IPS DF 19.7 (cell line): ENCODE results near the gene IL4R.
A peak's percentile ranks its signal among the peaks of the same experiment; 100 is the strongest.
"Not testable (repeated sequence)": the region's sequence is repeated elsewhere in the genome, so short reads cannot be mapped to it uniquely, and the experiment has no call there.

Experiments
- DNase-seq: peaks from one replicate; pipeline ENCODE4 v3.0.0-alpha.2; 2013; ENCODE audit warnings: low read depth, low spot score

The IL4R gene

DNA sequence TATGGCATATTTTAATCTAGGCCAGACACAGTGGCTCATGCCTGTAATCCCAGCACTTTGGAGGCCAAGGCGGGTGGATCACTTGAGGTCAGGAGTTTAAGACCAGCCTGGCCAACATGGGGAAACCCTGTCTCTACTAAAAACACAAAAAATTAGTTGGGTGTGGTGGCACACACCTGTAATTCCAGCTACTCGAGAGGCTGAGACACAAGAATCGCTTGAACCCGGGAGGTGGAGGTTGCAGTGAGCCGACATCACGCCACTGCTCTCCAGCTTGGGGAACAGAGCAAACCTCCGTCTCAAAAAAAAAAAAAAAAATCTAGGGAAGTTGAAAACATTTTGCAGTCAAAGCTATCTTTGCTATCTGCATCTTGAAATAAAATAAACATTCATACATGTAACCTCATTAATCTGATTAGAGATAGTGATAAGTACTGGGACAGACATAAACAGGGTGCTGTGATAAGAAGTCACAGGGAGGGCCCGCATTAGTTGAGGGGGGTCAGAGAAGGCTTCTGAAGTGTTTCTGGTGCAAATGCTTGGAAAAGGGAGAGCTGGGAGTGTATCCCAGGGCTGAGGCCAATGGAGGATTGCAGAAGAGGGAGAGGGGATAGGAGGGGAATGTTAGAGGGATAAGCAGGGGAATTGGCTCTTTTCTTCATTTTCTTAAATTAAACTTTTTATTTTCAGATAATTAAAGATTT, 15.8 kb downstream of the IL4R start:
- DNase-seq = not testable (repeated sequence)

DNA sequence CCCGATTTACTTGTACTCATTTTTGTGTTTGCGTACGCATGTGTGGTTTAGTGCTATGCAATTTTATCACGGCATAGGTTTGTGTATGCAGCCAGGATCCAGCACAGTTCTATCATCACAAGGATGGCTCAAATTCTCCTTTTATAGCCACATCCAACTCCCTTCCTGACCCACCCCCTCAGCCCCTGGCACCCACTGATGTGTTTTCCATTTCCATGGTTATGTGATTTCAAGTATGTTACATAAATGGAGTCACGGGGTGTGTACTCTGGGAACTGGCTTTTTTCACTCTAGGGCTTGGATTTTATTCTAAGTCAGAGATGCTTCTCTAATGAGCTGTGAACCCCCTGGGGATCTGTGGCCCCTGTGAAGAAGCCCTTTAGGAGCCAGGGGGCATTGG, 16.8 kb downstream of the IL4R start:
- no peak for DNase-seq

DNA sequence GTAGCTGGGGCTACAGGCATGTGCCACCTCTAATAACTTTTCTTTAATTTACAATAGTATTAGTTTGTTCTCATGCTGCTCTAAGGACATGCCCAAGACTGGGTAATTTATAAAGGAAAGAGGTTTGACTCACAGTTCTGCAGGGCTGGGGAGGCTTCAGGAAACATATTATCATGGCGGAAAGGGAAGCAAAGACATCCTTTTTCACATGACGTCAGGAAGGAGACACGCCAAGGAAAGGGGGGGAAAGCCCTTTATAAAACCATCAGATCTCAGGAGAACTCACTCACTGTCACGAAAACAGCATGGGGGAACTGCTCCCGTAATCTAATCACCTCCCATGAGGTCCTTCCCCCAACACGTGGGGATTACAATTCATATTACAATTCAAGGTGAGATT, 18.3 kb downstream of the IL4R start:
- no peak for DNase-seq

DNA sequence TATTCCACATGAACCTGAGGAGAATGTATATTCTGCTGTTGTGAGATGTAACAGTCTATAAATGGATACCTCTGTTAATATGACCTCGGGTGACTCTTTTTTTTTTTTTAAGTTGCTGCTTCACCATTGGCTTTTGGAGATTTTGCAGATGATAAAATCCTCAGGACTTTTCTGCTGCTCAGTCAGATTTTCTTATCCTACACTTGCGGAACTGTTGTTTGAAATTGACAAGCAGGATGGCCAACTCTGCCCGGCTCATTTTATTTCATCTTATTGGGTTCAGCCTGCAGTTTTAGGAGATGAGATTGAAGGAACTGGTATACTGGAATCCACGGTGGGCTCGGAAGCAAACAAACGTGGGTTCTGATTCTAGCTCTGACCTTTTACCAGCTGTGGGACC, 19.3 kb downstream of the IL4R start:
- DNase-seq = no peak

DNA sequence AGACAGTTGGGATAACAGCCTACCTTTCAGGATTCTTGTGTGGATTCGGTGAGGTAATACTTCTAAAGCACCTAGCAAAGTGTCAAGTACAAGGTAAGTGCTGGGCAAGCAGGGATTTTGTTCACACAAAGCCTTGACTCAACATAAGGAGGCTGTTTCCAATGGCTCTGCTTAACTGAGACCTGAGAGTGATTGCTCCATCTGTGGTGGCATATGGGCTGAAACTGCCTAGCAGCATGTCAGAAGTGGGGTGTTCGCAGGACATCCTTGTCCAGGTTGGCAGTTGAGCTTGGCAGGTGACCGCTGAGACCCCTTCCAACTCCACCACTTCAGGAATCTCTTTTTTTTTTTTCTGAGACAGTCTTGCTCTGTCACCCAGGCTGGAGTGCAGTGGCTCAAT, 19.8 kb downstream of the IL4R start:
- DNase-seq = no peak

DNA sequence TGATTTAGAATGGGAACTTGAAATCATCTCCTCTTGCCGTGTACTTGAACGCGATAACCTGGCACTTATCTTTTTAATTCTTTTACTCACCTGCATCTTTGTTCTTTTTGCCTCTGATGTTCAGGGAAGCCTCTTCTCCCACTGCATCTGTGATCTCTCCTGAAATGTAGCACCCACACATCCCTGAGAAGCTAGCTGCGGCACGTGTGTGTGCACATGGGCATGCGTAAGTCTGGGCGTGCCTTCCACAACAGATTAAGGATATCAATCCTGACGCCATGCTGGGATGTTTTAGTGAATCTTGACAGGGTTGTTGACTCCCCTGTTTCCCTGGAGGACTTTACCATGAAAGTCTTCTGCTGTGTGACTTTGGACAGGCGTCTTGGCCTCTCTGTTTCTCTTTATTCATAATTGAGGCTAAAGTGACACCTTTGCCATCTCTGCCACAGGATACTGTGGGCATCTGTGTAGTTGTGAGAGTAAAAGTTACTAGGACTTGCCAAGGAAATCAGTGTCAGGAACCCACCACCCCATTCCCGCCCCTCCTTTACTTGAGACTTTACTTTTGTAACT, 20.5 kb downstream of the IL4R start:
- DNase-seq = no peak

DNA sequence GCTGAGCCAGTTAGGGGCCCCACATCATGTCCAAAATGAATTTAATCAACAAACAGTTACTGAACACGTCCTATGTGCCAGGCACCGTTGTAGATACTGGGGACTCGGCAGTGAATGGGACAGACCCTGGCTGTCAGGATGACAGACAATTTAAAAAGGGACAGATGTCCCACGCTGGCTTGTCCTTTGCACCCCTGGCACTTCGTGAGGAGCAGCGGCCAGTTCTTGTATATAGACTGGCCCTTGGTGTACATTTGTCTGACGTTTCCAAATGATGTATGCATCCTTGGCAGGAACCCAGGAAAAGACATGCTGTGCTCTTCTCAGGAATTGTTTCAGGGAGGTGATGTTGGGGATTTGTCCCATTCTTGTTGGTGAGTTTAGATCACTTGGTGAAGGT, 21.1 kb downstream of the IL4R start:
- DNase-seq = no peak

DNA sequence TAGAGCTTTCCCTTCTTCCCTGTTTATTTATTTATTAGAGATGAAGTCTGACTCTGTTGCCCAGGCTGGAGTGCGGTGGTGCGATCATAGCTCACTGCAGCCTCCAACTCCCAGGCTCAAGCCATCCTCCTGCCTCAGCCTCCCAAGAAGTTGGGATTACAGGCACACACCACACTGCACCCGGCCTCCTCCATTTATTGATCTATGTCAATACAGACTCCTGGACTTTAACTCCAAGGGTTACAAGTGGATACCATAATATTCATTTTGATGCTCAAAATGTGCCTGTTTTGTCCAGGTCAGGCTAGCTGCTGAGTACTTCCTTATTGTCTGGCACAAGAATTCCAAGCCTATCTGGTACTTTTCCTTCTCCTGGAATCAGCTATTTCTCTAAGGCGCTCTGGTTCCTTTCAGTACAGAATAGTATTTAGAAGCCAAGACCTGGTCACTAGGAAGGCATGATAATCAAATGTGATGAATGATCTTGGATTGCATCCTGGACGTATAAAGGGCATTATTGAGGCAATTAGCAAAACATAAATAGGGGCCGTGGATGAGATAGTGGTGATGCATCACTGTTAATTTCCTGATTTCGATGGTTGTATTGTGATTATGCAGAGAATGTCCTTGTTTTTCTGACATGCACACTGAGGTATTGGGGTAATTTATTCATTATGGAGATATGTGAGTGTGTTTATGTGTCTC, 21.7 kb downstream of the IL4R start:
- DNase-seq = no peak

DNA sequence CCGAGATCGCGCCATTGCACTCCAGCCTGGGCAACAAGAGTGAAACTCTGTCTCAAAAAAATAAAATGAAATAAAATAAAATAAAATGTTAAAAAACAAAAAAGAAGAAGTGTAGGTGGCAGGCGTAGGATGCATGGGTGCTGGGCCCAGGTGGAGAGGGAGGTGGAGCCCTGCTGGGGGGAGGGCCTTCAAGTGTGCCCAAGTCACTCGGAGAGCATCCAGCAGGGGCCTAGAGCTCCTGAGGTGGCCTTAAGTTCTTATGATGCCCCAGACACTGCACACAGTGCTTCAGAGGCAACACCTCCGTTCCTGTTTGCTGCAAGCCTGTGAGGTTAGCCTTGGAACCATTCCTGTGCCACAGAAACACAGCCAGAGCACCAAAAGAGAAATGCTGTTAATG, 23.2 kb downstream of the IL4R start:
- DNase-seq = no peak

DNA sequence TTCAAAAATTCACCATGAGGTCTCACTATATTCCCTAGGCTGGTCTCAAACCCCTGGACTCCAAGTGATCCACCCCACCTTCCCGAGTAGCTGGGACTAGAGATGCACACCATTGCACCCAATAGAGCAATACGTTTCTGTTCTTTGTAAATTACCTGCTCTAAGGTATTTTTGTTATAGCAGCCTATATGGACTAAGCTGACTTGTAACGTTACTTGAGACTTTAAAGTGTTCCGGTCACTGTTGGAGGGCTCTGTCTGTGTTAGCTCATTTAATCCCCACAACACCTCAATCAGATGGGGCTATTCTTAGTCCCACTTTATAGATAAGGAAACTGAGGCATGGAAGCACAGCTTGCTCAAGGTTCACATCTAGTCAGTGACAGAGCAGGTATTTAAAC, 25.4 kb downstream of the IL4R start:
- DNase-seq = no peak

DNA sequence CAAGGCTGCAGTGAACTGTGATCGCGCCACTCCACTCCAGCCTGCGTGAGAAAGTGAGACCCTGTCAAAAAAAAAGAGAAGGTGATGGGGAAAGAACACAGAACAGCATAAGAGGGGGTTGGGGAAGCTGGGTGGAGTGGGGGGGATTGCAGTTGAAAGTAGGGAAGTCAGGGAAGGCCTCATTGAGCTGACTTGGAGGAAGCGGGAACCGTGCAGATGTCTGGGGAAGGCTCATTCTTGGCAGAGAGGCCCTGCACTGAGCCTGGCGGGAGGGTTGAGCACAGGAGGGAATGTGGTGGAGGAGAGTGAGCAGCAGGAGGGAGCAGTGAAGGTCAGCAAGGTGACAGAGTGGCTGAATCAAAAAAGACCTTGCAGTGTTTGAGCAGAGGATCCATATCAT, 26.9 kb downstream of the IL4R start:
- no peak for DNase-seq

DNA sequence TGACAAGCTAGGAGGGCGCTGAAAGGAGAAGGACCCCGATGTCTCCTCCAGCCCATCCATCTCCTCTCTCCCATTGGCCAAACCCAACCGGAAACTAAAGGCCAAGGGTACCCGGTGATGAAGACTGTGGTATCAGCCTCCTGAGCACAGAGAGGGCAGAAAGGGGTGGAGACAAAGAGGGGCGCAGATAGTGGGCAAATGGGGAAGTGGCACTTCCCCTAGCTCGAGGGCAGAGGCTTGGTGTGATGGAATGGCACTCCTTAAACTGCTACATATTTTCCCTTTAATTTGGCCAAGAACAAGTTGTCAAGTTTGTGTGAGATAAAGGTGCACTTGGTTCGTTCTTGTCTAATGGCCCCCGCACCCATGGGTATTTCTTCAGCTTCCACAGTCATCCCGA, 27.8 kb downstream of the IL4R start:
- DNase-seq = no peak

DNA sequence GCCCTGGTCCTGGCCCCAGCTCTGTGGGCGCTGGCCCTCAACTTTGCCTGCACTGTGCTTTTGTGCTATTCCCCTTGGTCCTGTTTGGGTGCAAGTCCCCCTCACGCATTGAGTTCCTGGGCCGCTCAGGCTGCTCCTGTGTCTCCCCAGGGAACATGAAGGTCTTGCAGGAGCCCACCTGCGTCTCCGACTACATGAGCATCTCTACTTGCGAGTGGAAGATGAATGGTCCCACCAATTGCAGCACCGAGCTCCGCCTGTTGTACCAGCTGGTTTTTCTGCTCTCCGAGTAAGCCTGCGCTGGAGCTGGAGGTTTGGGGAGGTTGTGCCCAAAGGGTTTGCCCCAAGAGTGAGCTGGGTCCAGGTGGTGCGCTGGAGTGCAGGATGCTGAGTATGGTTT, 28.2 kb downstream of the IL4R start:
- no peak for DNase-seq

DNA sequence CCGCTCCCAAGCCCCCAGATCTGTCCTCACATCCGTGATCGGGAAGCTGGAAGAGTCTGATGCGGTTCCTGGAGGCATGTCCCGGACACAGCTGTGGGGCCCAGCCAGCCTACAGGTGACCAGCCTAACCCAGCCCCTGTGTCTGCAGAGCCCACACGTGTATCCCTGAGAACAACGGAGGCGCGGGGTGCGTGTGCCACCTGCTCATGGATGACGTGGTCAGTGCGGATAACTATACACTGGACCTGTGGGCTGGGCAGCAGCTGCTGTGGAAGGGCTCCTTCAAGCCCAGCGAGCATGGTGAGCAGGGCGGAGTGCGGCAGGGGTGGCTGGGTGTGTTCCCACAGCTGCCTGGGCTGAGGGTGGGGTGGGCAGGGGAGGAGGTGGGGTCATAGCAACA, 30.9 kb downstream of the IL4R start:
- DNase-seq = no peak

DNA sequence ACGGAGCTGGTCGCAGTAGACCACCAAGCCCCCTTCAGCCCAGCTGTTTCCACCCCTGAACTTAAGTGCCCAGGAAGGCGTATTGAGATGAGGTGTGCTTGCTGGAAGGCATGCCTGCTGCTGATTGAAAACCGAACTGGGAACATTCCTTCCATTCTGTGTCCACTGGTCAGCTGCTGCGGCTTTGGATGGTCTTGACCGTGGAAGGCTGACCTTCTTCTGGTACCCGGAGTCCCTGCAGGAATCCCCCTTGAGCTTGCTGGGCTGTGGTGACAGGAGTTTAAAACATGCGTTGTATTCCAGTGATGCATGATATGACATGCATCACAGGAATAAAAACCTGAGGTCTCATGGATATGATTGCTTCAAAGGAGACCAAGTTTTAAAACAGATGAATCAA, 31.4 kb downstream of the IL4R start:
- DNase-seq = no peak

DNA sequence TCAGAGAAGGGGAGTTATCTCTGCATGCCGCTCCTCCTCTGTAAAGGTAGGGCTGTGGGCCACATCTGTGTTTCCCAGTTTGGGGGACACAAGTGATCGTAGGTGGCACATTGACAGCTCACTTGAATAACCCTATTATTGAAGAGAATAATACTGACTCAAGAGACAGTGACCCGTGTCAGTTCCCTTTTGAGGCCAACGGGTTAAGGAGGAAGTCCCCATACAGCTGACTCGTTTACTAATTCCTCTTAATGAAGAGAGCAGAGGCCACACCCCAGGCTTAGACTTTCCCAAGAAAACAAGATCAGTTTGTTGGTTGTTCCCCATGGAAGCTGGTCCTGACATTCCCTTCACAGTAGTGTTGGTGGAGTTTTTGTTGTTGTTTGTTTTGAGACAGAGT, 33.0 kb downstream of the IL4R start:
- no peak for DNase-seq

DNA sequence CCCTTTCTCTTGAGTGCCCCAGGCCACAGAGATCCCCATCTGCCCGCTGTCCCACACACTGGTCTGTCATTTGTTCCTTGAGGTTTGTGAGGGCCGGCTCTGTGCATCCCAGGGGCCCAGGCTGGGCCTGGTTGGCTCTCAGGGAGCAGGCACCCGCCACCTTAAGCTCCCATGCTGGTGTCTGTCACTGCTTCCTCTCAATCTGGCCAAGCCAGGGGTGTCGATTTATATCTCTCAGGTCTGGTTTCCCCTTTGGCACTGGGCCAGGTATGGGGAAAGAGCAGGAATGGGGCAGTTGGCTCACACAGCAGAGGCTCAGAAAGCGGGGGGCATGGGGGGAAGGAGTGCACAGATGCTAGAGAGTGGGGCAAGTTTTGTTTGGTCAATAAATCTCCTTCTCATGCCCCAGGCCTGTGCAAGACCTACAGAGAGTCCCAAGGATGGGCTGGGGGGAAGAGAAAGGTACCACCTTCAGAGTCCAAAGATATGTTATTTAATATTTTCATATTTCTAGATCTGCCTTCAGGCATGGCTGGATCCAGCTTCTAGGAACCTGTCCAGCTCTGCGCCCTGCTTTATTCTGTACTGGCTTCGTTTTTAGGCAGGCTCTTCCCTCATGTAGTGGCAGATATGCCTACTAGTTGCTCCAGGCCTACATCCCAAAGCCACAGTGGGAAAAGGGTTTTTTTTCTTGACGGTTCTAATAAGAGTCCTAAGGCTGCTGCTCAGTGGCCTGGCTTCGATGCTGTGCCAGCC, 34.3 kb downstream of the IL4R start:
- DNase-seq = no peak

DNA sequence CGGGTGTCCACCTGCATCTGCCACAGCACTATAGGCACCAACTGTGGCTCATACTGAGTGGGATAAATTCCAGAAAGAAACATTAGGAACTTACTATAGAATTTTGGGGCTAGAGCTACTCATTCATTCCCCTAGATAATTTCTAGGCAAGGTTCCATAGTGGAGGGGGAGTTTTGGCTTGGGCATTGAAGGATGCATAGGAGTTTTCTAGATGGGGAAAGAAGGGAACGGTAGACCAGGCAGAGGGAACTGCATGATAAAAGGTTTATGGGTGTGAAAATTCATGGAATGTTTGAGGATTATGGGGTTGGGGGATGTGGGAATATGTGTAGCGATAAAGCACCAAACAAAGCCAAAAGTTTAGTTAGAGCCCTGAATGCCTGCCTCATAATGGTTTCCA, 35.5 kb downstream of the IL4R start:
- DNase-seq = no peak

DNA sequence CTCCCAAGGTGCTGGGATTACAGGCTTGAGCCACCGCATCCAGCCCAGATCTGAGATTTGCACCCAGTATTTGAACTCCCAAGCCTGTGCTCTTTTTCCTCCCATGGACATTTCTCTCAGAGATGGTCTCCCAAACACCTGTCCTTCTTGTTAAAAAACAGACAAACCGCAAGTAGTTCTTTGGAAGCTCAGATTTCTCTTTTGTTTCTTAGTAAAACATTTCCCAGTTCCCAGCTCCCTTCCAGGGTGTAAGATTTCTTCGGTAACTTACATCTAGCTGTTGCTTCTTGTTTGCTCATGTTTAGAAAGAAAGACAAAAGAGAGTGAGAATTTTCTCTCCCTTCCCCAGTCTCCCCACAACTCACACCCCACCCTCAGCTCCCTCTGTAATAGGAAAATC, 36.2 kb downstream of the IL4R start:
- no peak for DNase-seq

DNA sequence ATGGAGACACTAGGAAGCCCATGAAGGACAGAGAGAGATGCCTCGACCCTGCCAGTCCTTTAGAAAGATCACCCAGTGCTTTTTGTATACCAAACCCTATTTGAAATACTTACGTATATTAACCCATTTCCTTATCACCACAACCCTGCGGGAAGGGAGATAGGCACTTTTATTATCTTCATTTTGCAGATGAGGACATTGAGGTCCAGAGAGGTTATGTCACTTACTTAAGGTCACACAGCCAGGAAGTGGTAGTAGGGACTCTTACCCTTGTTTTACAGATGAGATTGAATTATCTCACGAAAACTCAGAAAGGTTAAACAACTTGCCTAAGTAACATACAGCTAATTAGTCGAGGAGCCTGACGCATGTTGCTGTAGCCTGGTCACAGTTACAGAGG, 38.2 kb downstream of the IL4R start:
- no peak for DNase-seq

DNA sequence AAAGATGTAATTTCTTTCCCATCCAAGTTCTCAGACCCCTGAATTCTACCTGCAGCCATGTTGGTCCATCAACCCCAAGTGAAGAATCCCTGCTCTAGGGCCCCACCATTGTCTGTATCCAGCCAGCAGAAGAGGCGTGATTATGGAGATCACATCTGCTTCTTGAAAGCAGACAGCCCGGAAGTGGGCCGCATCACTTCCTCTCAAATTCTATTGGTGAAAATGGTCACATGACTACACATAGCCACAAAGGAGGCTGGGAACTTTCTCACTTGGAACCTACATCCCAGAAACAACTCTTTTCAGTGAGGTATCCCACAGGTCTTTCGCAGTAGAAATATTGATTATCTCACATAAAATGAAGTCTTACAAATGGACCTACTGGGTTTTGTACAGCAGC, 40.1 kb downstream of the IL4R start:
- DNase-seq = no peak

DNA sequence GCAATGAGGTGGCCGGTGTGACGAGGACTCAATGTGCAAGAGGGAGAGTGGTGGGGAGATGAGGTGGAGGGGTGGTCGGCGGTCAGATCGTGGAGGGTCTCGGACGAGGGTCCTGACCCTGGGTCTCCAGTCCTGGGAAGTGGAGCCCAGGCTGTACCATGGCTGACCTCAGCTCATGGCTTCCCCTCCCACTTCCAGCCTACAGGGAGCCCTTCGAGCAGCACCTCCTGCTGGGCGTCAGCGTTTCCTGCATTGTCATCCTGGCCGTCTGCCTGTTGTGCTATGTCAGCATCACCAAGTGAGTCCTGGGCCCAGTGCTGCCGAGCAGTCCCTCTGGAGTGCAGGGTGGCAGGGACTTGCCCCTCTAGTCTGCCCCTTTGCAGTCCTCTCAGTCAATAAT, 41.8 kb downstream of the IL4R start:
- DNase-seq = peak; percentile 35

DNA sequence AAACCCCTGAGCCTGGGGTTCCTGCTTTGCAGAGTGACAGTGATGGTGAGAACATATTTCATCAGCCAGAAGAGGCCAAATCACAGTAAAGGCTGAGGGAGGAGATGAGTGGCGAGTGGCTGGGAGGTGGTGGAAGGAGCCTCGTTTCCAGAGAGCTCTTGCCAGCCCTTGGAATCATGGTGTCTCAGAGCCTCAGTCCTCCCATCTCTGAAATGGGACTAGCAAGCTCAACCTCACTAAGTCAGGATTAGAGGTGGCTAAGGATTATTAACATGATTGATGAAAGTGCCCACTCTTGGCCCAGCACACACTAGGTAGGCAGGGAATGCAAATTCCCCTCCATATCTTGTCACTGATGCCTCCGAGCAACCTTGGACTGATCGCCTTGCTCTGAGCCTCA, 43.0 kb downstream of the IL4R start:
- DNase-seq = no peak
